Right ventricle myocardium superior (tissue), 1 donor: ENCODE data around the gene CRTC3. TPM values are rescaled to one million over a fixed set of nuclear protein-coding genes. Genes with fewer than 3 reads are reported as not detected.

Experiments
- ATAC-seq: fragments of 200-7000 bp; cut with Tn5 transposase; one replicate; pipeline ENCODE4 v1.9.1; 2020; ENCODE audit warnings: mild to moderate bottlenecking; ENCODE audit not compliant: poor library complexity
- DNase-seq: peaks from one replicate; pipeline ENCODE4 v3.0.0-alpha.2; 2020
- intact Hi-C: fragments of 100-400 bp; cut with DNase I; formaldehyde crosslinking; loops from one replicate; pipeline ENCODE4 v1.11.2; 2022
- total RNA-seq: library from RNA; stranded (reverse); fragmentation: NEBNext Ultra II Directional; extraction: Animal tissue kit (Norgen Biotek cat#: 25700); gene quantifications from one replicate; pipeline ENCODE4 v1.2.1, GENCODE V29; 2021
- donor health status: DM: no; HTN: yes; CAD: no; lungs with severe emphysema.

The CRTC3 gene
- total RNA-seq, 1 donor from 2014 or later = 27.2 TPM

DNA sequence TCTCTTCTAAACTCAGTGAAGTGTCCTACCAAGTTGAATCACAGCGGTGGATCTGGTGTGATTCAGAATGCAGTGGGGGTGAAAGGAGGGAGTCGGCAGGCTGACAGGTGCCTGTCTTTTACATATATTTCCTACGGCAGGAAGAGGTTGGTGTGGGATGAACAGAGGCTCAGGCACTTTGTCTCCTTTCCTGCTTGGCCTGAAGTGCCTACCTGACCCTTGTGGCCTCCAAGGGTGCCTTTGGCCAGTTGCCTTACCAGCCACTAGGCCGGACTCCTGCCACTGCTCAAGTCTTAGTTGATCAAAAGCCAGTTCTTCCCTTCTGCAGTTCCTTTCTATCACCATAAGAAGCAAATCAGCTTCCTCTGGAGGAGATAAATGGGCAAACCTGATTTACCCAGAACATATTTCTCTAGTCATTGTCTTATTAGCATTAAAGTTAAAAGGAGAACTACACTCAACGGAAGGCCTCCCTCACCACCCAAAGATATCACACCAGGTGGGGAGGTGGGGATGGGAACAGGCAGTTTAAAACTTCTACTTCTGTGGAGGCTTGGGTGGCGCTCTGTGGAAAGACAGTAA is 52.1 kb downstream of the CRTC3 start:
- ATAC-seq = no peak

GRCh38 chr15:90582553-90582952 is 52.8 kb downstream of the CRTC3 start:
- no peak for DNase-seq
- intact Hi-C loops = no loop called here
- no peak for ATAC-seq

More for the DNA sequence above, 52.1 kb downstream of the CRTC3 start:
- DNase-seq = no peak
- intact Hi-C loops = no loop called here

DNA sequence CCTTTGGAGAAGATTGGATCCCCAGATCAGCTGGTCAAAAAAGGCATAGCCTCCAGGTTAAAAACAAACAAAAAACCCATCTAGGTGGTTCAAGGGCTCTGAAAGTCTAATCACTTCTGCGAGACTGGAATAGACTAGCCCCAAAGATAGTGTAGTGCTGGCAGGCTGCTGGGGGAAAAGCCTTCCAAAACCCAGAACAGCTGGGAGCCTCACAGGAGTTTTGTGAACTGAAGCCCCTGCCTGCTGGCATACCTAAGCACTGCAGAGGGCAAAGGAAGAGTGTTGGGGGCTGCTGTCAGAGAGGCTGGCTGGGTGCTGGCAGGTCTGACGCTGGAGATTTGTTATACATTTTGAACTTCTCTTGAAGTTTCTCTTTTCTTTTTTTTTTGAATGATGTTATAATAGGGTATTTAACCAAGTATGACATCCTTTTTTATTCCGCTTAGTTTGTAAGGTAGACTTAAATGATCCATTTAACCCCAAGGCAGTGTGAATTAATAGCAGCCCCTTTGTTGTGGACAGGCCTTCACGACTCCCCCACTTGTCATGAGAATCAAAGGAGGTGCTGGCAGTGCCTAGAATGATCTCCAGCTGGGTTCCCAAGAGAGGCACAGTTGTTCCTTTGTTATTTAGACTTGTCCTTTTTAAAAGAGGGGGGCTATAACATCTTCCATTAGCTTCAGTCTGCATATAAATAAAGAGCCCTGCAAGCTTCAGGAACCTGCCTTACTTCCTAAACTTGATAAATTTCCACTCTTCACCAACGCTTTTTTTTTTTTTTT is 53.9 kb downstream of the CRTC3 start:
- ATAC-seq = peak; percentile 28
- intact Hi-C loops = no loop called here
- no peak for DNase-seq

DNA sequence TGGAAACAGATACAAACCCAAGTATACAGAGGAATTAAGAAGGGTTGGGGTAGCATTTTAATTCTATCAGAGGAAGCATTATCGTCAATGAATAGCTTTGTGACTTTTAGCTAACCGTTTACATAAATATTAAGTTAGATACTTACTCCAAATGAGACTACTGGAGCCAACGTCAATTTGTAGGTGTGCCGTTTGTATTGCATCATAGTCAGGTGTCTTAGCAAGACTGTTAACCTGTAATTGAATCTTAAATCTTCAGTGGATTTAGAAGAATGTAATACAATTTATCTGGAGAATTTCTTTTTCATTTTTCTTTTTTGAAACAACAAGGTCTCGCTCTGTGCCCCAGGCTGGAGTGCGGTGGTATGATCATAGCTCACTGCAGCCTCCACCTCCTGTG is 55.1 kb downstream of the CRTC3 start:
- intact Hi-C loops = no loop called here

DNA sequence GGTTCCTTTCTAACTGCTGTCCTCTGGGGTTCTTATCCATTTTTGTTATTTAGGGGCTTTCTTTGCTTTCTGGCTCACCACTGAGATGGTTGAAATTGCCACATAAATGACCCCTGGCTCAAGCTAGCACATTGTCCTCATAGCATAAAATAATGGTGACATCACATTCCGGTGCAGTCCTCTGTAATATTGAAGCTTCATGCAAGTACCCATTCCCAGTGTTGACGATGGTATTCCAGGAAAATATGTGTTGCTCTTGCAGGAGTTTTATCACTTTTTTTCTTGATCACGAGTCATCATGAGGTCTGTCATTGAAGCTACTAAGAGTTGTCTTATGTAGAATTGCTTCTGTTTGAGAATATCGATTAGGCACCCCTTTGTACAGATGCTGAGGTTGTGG is 56.1 kb downstream of the CRTC3 start:
- DNase-seq = no peak
- intact Hi-C loops = no loop called here
- ATAC-seq = no peak

More for the DNA sequence above, 55.1 kb downstream of the CRTC3 start:
- DNase-seq (no peak), ATAC-seq (no peak)

GRCh38 chr15:90586948-90587347 is 57.2 kb downstream of the CRTC3 start:
- ATAC-seq (no peak), DNase-seq (no peak)
- intact Hi-C loops = no loop called here

DNA sequence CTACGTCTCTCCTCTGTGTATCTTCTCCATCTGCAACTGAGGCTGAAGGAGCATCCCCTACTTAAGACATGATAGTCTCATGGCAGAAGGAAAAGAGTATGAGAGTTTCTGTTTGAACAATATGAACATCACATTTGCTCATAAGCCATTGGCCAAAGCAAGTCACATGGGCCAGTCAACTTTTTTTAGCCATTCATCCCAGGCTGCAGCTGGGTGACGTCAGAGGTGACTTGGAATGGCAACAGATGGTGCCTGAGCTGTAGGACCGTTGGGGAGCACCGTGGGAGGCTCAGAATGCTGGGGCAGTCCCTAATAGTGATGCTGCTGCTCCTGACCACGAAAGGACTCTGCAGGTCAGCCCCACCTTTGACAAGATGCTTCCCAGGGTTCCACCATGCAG is 58.7 kb downstream of the CRTC3 start:
- ATAC-seq (no peak), DNase-seq (no peak)
- intact Hi-C loops = no loop called here

GRCh38 chr15:90591524-90591923 is 61.8 kb downstream of the CRTC3 start:
- ATAC-seq = no peak
- intact Hi-C loops = loop anchor here (10.0 kb wide), 1 partner anchor 57 kb away; no protein-coding TSS in a partner anchor
- DNase-seq = no peak

GRCh38 chr15:90592131-90592881 is 62.6 kb downstream of the CRTC3 start:
- ATAC-seq = no peak
- intact Hi-C loops = loop anchor here (10.0 kb wide), 1 partner anchor 58 kb away; no protein-coding TSS in a partner anchor

DNA sequence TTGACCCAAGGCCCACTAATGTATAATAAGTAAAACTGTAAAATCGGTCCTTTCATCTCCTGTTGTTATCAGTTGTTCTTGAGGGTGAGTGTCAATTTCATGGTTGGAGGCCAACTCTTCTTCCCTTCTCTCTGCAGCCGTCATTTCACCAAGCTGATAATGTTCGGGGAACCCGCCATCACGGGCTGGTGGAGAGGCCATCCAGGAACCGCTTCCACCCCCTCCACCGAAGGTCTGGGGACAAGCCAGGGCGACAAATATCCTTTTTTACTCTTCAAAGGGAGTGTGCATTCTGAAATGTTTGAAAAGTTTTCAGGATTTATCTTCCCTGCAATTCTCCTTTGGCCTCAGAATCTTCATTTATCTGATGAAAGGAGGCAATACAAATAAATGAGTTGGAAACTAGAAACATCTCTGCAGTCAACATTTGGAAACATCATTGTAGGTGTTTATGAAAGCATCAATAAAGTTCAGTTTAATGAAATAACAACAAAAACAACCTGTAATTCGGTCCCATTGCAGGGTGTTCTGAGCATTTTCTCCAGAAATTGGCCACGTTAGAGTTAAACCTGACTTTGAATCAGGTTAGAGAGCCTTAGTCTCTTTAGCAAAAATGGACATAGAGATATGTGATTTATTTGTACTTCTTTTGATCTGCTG is 63.9 kb downstream of the CRTC3 start:
- intact Hi-C loops = loop anchor here (10.0 kb wide), 1 partner anchor 59 kb away; no protein-coding TSS in a partner anchor
- DNase-seq (no peak), ATAC-seq (no peak)

More at GRCh38 chr15:90592131-90592881, 62.6 kb downstream of the CRTC3 start:
- no peak for DNase-seq

DNA sequence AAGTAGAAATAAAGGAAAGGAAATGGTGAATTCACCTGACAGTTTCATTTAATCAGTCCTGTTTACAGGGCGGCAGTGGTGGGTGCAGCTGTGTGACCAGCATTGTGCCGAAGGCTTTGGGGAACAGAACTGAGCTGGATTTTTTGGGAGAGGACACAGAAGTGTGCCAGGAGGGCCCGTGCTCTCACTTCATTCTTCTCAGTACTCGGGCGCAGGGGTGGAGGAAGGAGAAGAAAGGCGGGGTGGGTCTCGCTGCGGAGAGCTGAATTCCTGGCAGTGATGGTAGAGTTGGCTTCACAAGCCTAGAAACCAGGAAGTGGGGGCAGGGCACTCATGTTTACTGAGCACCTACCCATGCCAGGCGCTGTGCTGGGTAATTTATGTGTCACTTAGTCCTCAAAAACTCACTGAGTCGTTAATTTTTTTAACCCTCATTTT is 64.6 kb downstream of the CRTC3 start:
- DNase-seq (peak; percentile 84), ATAC-seq (peak; percentile 64)
- intact Hi-C loops = loop anchor here (10.0 kb wide), 1 partner anchor 60 kb away; no protein-coding TSS in a partner anchor

DNA sequence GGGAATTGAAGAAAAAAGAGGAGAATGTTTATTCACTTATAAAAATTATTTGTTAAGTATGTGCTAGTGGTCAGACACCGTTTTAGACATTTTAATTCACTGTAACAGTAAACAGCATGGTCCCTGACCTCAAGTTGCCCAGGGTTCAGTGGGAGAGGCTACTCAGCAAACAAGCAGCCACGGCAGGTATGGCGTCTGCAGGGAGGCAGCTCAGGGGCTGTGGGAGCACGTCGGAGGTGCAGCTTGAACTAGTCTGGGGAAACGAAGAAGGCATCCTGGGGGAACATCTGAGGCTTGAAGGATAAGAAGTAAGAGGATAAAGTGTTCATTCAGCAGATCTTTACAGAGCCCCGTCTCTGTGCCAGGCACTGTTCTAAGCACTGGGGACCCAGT is 66.0 kb downstream of the CRTC3 start:
- intact Hi-C loops = loop anchor here (10.0 kb wide), 1 partner anchor 61 kb away; no protein-coding TSS in a partner anchor
- DNase-seq (no peak), ATAC-seq (no peak)

DNA sequence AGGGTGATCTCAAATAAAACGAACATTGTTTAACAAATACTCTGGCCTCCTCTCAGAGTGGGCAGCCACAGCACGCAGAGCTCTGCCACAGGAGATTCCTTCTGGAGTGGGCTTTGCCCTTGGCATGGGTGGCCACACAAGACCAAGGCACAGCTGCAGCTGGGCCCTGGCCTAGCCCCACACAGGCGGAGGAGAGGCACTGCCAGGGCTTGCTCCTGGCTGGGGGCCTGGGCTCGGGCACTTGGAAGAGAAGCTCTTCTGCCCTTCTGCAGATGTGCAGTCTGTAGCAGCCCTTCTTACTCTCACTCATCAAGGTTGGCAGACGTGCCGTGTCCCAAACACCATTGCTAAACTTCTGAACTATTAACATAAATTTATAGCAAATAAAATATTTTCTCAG is 67.2 kb downstream of the CRTC3 start:
- no peak for DNase-seq
- intact Hi-C loops = loop anchor here (10.0 kb wide), 1 partner anchor 62 kb away; no protein-coding TSS in a partner anchor
- ATAC-seq = peak; percentile 50

- intact Hi-C loops = loop anchor here (10.0 kb wide), 1 partner anchor 63 kb away; no protein-coding TSS in a partner anchor
- ATAC-seq (no peak), DNase-seq (no peak)
These were observed 67.9 kb downstream of the CRTC3 start for GRCh38 chr15:90597577-90597976.

DNA sequence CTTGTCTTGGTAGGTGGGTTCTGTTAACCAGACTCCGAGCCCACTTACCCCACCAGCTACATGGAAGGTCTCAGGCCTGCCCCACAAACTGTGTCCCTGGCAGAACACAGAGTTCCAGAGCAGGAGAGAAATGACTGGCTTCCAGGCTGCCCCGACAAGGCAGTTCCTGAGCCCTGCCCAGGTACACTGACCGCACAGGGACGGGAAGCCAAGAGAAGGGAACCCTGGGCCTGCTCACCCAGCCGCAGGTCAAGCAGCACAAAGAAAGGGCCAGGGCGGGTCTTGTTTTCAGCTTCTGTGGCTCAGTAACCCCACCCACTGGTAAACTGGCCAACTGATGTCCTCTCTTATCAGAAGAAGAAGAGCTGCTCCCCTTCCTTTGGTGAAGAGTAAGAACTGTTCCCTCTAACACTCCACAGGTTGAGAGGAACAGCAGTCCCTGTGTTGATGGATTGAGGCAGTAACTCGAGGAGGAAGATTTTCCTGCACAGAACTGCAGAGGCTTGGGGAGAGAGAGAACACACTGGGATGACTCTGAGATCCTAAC is 68.4 kb downstream of the CRTC3 start:
- intact Hi-C loops = loop anchor here (10.0 kb wide), 1 partner anchor 63 kb away; no protein-coding TSS in a partner anchor
- DNase-seq (peak; percentile 67), ATAC-seq (peak; percentile 51)

DNA sequence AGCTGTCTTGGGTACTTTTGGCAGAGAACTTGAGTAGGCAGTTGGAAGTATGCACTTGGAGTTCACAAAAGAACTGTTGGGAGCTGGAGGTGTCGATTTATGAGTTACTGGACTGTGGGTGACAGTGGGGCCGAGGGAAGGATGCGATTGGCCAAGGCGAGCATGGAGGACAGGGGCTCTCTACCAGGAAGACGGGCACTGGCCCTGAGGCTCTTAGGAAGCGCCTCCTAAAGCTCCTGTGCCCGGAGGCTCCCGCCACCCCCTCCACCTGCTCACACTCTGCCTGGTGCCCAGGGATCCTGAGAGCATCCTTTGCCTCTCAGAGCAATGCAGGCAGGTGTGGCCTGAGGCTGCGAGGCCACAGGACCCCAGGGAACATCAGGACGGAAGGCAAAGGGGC is 69.0 kb downstream of the CRTC3 start:
- DNase-seq (no peak), ATAC-seq (no peak)
- intact Hi-C loops = loop anchor here (10.0 kb wide), 1 partner anchor 64 kb away; no protein-coding TSS in a partner anchor

- no peak for ATAC-seq
- intact Hi-C loops = loop anchor here (10.0 kb wide), 1 partner anchor 64 kb away; no protein-coding TSS in a partner anchor
- no peak for DNase-seq
These were observed 69.4 kb downstream of the CRTC3 start for GRCh38 chr15:90599116-90599515.

- intact Hi-C loops = loop anchor here (10.0 kb wide), 1 partner anchor 65 kb away; no protein-coding TSS in a partner anchor
- DNase-seq = no peak
- ATAC-seq = no peak
These were observed 69.9 kb downstream of the CRTC3 start for GRCh38 chr15:90599644-90600043.
